Mucosa of stomach (tissue), 1 donor: Measurements from ENCODE around the gene ZMYM3.

ENCODE experiments used
- H3K27me3 ChIP-seq: one replicate; pipeline ENCODE4 v1.7.0; 2013; ENCODE audit warnings: mild to moderate bottlenecking, low read length; ENCODE audit not compliant: control insufficient read depth, insufficient read depth
- H3K36me3 ChIP-seq: one replicate; pipeline ENCODE4 v1.7.0; 2013; ENCODE audit warnings: low read length; ENCODE audit not compliant: control insufficient read depth, insufficient read depth
- H3K4me1 ChIP-seq: one replicate; pipeline ENCODE4 v1.7.0; 2013; ENCODE audit warnings: mild to moderate bottlenecking, low read length; ENCODE audit not compliant: control insufficient read depth, insufficient read depth
- H3K4me3 ChIP-seq: one replicate; pipeline ENCODE4 v1.7.0; 2013; ENCODE audit warnings: low read length
- H3K9ac ChIP-seq: one replicate; pipeline ENCODE4 v1.7.0; 2013; ENCODE audit warnings: mild to moderate bottlenecking, low read length, moderate library complexity
- H3K9me3 ChIP-seq: one replicate; pipeline ENCODE4 v1.7.0; 2013; ENCODE audit warnings: mild to moderate bottlenecking, low read length, moderate library complexity; ENCODE audit not compliant: control insufficient read depth
- donor health status: Pancreatic carcinoma.

The ZMYM3 gene

DNA sequence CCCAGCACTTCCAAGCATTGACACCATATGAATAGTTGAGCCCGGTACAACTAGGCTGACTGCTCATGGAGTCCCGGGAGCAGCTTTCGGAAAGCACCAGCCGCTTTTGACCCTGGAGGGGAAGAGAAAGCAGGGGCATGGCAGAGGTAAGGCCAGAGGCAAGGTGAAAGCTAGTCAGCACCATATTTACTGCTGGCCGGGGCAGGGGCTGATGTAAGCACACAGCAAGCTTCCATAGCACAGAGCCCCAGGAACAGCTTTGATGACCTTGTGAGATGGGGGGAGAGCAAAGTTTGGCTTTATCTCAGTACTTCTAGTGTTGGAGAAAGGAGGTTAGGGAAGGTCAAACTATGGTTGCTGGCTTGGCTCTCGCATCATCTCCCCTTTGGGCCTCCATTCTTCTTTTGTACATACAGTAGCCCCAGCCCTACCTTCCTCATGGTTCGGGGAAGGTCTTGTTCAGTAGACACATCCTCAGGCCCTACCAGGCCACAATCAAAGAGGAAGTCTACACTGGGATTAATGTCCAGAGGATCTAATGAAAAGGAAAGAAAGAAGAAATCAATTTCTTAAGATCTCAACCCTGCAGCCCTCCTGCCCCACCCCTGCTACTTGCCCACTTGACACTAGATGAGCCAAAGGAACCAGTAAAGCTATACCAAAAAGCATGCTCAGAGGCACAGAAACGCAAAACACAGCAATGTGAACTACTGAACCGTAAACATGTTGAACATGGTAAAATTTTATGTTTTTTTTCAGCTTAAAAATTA lies 9.4 kb downstream of the ZMYM3 start:
- H3K36me3 ChIP-seq = no peaks in the 10 kb centered on the region
- H3K4me3 ChIP-seq = no peak overlapping the region
- no peaks in the 10 kb centered on the region for H3K27me3 ChIP-seq
- H3K4me1 ChIP-seq = no peaks in the 10 kb centered on the region
- no peaks in the 10 kb centered on the region for H3K9me3 ChIP-seq
- no peak overlapping the region for H3K9ac ChIP-seq

DNA sequence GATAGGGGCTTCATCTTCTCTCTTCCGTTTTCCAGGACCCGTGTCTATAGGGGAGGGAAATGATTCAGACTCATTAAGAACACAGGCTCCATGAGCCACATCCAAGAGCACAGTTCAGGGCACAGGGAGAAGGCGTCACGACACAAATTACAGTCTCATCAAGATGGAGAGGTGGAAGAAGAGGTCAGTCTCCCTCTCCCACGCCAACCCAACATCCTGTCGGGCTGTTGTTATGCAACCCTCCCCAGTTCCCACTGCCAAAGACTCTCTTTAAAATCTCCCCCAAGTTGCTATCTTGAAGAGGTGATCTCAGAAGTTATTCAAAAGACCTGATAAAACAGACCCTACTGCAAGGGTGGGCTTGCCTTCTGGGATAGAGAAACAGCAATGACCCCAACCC lies 12.6 kb downstream of the ZMYM3 start:
- Histone ChIP-seq H3K9me3 (no peaks in the 10 kb centered on the region), H3K36me3 (no peaks in the 10 kb centered on the region), H3K4me1 (no peaks in the 10 kb centered on the region), H3K9ac (no peak overlapping the region), H3K4me3 (no peak overlapping the region), H3K27me3 (no peaks in the 10 kb centered on the region)

DNA sequence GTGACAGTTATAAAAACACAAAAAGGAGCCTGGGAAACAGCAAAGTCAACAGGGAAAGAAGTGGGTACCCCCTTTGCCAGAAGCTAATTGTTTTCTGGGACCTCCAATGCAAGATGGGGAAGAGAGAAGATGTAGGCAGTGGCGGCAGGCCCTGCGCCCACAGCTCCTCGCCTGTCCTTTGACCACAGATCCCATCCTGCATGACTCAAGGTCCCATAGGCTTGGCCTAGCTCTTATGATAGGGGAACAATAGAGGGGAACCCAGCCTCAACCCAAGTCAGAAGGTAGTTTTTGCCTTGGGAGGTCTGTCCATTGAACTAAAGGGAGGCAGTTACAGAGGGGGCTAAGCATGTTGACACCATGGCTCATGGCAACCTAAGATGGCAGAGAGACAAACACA lies 14.2 kb downstream of the ZMYM3 start:
- Histone ChIP-seq H3K9me3 (no peaks in the 10 kb centered on the region), H3K4me1 (no peaks in the 10 kb centered on the region), H3K36me3 (no peaks in the 10 kb centered on the region), H3K4me3 (no peak overlapping the region), H3K27me3 (no peaks in the 10 kb centered on the region), H3K9ac (no peak overlapping the region)

DNA sequence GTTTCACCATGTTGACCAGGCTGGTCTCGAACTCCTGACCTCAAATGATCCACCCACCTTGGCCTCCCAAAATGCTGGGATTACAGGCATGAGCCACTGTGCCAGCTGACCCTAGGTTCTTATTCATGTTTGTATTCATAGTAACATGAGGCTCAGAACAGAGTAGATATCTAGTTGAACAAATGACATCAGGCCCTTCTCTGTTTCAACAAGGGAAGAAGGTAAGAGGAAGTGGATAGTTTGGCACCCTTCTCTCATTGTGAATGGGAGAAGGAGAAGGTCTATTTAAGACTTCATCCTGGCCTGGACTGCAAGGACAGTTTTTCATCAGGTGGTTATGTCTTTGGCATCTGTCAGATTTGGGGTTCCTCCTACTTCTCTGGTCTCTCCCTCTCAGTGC lies 17.1 kb downstream of the ZMYM3 start:
- Histone ChIP-seq H3K4me3 (no peak overlapping the region), H3K36me3 (no peaks in the 10 kb centered on the region), H3K27me3 (no peaks in the 10 kb centered on the region), H3K4me1 (no peaks in the 10 kb centered on the region), H3K9ac (no peak overlapping the region), H3K9me3 (no peaks in the 10 kb centered on the region)

DNA sequence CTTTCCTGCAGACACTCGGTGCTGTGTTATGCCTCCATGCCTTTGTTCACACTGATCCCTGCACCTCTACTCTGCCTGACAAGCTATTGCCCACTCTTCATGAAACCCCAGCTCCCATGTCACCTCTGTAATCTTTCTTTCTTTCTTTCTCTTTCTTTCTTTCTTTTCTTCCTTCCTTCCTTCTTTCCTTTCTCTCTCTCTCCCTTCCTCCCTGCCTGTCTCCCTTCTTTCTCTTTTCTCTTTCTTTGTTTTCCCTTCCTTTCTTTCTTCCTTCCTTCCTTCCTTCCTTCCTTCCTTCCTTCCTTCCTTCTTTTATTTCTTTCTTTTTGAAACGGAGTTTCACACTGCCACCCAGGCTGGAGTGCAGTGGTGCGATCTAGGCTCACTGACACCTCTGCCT lies 18.5 kb downstream of the ZMYM3 start:
- H3K36me3 ChIP-seq = no peaks in the 10 kb centered on the region
- H3K4me1 ChIP-seq = no peaks in the 10 kb centered on the region
- H3K9ac ChIP-seq = no peak overlapping the region
- H3K27me3 ChIP-seq = no peaks in the 10 kb centered on the region
- no peak overlapping the region for H3K4me3 ChIP-seq
- no peaks in the 10 kb centered on the region for H3K9me3 ChIP-seq

DNA sequence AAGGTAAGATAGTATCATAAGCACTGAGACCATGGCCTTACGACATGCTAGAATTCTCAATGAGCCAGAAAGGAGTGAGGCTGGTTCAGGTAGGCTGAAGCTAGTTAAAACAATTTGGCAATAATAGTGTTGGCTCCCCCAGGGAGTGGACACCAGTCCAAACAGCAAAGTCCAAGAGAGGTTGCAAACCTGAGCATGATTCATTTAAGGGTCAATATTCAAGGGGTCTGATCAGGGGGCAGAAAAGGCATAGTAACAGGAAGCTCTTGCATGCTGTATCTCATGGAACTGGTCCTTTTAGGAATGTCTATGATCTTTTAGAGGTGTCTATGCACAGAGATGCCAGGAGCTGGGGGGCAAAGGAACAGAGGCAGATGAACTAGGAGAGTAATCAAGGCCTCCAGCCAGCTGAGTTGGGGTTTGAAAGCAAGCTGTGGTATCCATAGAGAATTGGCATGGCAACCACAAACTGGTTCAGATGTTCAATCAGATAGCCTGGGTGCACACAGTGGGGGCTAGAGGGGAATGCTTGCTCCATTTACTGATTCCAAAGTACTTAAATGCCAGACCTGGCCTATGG lies 25.8 kb downstream of the ZMYM3 start:
- Histone ChIP-seq H3K4me3 (no peak overlapping the region), H3K36me3 (no peaks in the 10 kb centered on the region), H3K9ac (no peak overlapping the region), H3K27me3 (no peaks in the 10 kb centered on the region), H3K4me1 (peaks cover 8% of the 10 kb centered on the region), H3K9me3 (no peaks in the 10 kb centered on the region)

DNA sequence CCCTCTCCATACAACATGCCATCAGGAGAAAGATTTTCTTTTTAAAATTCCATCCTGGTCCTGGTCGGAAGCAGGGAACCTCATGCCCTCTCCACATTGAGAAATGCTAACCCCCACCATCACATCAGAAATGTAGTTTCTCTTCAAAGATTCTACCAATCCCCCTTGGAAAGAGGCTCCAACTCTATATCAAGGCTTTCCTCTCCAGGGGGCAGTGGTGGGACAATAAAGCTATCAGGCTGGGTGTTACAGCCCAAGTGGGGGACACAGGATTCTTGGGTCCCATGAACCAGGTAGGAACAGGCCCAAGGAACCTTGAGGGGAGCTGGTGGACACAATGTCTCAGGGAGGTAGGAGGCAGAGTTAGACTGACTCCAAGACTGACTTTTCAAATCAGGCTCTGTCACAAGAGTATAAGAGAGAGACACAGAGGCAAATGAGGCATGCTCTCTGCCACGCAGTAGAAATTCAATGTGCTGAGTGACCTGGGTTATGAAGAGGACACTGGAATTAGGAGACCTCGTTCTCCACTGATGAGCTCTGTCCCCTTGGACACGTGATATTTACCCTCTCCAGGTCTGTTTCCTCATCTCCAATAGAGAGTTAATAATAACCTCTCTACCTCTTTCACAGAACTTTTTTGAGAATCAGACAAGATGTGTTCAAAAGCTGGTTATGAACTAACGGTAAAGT lies 26.4 kb downstream of the ZMYM3 start:
- Histone ChIP-seq H3K9ac (no peak overlapping the region), H3K4me1 (peaks cover 8% of the 10 kb centered on the region), H3K27me3 (no peaks in the 10 kb centered on the region)

DNA sequence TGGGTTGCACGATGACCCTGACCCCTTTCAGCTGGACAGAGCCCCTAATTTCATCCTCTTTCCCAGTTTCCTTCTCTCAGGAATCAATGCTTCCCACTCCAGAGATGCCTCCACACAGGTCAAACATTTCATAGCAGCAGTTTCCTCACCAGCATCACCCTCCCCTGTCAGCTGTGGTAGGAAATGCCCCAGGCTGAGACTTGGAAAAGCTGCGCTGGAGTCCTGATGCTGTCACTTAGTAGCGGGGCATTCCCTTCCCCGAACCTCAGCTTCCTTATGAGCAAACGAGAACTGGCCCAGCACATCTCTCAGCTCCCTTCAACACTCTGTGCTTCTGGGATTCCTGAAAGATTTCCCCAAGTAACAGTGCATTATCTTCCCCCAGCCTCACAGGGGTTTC lies 28.3 kb downstream of the ZMYM3 start:
- Histone ChIP-seq H3K4me1 (peaks cover 8% of the 10 kb centered on the region), H3K36me3 (no peaks in the 10 kb centered on the region), H3K27me3 (no peaks in the 10 kb centered on the region), H3K4me3 (no peak overlapping the region), H3K9me3 (no peaks in the 10 kb centered on the region), H3K9ac (no peak overlapping the region)

More for the DNA sequence above, 26.4 kb downstream of the ZMYM3 start:
- Histone ChIP-seq H3K9me3 (no peaks in the 10 kb centered on the region), H3K36me3 (no peaks in the 10 kb centered on the region), H3K4me3 (no peak overlapping the region)

DNA sequence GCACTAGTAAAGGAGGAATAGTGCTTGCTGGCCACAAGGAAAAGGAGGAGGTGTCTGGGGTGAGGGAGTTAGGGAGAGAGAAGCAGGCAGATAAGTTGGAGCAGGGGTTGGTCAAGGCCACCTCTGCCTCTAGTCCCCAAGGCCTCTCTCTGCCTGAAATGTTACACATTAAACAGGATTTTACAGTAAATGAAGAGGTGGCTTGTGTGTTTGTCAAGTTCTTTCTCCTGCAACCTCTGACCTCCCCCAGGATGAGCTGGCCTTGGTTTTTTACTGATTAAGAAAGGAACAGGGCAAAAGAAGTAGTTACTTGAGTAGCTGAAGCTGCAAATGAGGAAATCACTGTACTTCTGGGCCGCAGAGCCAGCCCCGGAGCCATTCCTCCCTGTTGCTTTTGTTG lies 28.9 kb downstream of the ZMYM3 start:
- no peaks in the 10 kb centered on the region for H3K27me3 ChIP-seq
- H3K9ac ChIP-seq = no peak overlapping the region
- H3K4me3 ChIP-seq = no peak overlapping the region
- H3K9me3 ChIP-seq = no peaks in the 10 kb centered on the region
- no peaks in the 10 kb centered on the region for H3K36me3 ChIP-seq
- peaks cover 8% of the 10 kb centered on the region for H3K4me1 ChIP-seq

DNA sequence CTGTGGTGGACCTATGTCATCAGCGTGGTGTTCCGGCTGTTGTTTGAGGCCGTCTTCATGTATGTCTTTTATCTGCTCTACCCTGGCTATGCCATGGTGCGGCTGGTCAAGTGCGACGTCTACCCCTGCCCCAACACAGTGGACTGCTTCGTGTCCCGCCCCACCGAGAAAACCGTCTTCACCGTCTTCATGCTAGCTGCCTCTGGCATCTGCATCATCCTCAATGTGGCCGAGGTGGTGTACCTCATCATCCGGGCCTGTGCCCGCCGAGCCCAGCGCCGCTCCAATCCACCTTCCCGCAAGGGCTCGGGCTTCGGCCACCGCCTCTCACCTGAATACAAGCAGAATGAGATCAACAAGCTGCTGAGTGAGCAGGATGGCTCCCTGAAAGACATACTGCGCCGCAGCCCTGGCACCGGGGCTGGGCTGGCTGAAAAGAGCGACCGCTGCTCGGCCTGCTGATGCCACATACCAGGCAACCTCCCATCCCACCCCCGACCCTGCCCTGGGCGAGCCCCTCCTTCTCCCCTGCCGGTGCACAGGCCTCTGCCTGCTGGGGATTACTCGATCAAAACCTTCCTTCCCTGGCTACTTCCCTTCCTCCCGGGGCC lies 29.7 kb downstream of the ZMYM3 start:
- Histone ChIP-seq H3K36me3 (no peaks in the 10 kb centered on the region), H3K4me1 (peaks cover 8% of the 10 kb centered on the region), H3K9ac (no peak overlapping the region), H3K9me3 (no peaks in the 10 kb centered on the region), H3K4me3 (no peak overlapping the region), H3K27me3 (no peaks in the 10 kb centered on the region)

DNA sequence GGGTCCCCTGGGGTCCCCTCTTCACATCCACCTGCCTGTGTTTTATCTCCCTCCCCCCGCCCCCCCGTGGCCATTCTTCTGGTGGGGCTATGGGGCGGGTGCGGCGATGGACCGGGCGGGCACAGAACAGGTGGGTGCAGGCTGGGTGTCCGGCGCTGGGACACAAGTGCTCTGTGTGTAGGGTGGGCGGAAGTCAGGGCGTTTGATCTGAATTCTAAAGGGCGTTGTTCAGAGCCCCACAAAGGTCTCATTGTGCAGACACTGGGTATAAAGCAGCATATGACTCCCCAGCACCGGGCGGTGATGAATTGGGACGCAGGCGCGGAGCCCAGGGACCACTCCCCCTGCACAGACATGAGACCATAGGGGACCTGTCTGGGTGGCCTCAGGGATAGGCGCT lies 31.0 kb downstream of the ZMYM3 start, which contains the start of gene GJB1:
GJB1 (plus strand) TSS at position 296 of the 400 bp plus-strand sequence. CDS start 484 bp downstream, outside the sequence.
- Histone ChIP-seq H3K9ac (no peak within 1 kb of the TSS), H3K4me1 (peaks cover 8% of the 10 kb centered on the region), H3K27me3 (no peaks in the 10 kb centered on the region), H3K36me3 (no peaks in the 10 kb centered on the region), H3K9me3 (no peaks in the 10 kb centered on the region), H3K4me3 (no peak within 1 kb of the TSS)

DNA sequence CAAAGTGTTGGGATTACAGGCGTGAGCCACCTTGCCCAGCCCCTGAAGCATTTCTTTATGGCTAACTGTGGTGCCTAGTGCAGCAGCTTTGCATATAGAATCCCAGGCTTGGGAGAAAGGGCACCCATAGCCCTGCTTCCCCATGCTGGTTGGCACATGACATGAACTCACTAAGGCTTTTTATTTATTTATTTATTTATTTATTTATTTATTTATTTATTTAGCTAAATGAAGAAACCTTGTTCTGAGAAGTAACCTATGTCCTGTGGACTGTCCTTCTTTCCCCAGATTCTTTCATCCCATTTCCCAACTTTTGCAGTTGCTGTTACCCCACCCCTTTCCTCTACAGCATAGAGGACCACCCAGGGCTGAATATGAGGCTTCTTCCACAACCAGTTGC lies 32.8 kb downstream of the ZMYM3 start:
- no peaks in the 10 kb centered on the region for H3K27me3 ChIP-seq
- no peaks in the 10 kb centered on the region for H3K9me3 ChIP-seq
- no peaks in the 10 kb centered on the region for H3K36me3 ChIP-seq
- no peak overlapping the region for H3K9ac ChIP-seq
- H3K4me3 ChIP-seq = no peak overlapping the region
- peaks cover 18% of the 10 kb centered on the region for H3K4me1 ChIP-seq
